ENCODE results near the gene ORMDL2.

- TF ChIP-seq CTCF (conservative IDR thresholded peaks at IDR 0.05 in 1 of 2, IDR thresholded peaks at IDR 0.05 in 1 of 2; ENCODE audit: low read depth in 1 of 2, low read length in 2 of 2) (no peak), EZH2 (IDR thresholded peaks at IDR 0.05; ENCODE audit: low read length, missing control alignments) (no peak)
Measured at GRCh38 chr12:55797550-55797949, 20.3 kb upstream of the ORMDL2 start.

All from fibroblast of lung (primary cell).